ENCODE measurements around the gene HSD17B13.
"Not testable (repeated sequence)": the region's sequence is repeated elsewhere in the genome, so short reads cannot be mapped to it uniquely, and the experiment has no call there.

HSD17B13 gene

DNA sequence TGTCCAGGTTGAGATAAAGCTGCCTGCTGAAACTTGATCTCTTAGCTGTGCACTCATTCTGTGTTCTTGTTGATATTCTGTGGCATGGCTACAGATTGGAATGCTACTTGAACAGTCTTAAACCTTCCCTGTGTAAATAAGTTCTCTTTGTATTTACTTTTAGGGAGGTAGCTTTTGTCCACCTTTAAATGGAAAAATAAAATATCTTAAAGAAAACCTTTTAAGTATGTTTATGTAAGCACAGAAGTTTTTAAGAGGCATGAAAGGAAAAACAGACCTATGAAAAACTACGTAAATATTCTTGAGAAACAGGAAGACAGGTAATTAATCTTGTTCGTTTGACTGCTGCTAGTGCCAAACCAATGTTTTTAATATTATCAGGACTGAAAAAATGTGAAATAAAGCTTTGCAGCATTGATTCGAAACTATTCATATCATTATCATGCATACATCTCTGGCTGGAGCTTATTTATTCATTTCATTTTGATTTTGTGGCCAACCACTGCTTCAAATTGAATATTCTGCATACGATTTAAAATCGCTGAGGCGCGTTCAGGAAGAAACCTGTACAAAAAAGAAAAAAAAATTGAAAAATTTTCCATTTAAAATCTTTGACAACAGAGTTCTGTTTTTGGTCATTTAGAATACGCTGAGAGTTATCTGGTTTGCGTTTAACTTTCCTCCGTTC, 17.8 kb downstream of the HSD17B13 start:
- no peak for DNase-seq (ENCODE audit: low read depth)
- TF ChIP-seq, protein P1, sequence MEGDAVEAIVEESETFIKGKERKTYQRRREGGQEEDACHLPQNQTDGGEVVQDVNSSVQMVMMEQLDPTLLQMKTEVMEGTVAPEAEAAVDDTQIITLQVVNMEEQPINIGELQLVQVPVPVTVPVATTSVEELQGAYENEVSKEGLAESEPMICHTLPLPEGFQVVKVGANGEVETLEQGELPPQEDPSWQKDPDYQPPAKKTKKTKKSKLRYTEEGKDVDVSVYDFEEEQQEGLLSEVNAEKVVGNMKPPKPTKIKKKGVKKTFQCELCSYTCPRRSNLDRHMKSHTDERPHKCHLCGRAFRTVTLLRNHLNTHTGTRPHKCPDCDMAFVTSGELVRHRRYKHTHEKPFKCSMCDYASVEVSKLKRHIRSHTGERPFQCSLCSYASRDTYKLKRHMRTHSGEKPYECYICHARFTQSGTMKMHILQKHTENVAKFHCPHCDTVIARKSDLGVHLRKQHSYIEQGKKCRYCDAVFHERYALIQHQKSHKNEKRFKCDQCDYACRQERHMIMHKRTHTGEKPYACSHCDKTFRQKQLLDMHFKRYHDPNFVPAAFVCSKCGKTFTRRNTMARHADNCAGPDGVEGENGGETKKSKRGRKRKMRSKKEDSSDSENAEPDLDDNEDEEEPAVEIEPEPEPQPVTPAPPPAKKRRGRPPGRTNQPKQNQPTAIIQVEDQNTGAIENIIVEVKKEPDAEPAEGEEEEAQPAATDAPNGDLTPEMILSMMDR (IDR thresholded peaks at IDR 0.05; ENCODE audit: low read depth, low read length) = no peak
- TF ChIP-seq, protein P2, sequence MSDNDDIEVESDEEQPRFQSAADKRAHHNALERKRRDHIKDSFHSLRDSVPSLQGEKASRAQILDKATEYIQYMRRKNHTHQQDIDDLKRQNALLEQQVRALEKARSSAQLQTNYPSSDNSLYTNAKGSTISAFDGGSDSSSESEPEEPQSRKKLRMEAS (IDR thresholded peaks at IDR 0.05; ENCODE audit: low read depth, low read length) = no peak
- TF ChIP-seq MYC (IDR thresholded peaks at IDR 0.05; ENCODE audit: low read depth, low read length) (no peak), POLR2A (IDR thresholded peaks at IDR 0.05; ENCODE audit: extremely low read depth, insufficient read length) (no peak)
- no peak overlapping the region for H3K4me3 ChIP-seq (ENCODE audit: low read depth, low read length)

DNA sequence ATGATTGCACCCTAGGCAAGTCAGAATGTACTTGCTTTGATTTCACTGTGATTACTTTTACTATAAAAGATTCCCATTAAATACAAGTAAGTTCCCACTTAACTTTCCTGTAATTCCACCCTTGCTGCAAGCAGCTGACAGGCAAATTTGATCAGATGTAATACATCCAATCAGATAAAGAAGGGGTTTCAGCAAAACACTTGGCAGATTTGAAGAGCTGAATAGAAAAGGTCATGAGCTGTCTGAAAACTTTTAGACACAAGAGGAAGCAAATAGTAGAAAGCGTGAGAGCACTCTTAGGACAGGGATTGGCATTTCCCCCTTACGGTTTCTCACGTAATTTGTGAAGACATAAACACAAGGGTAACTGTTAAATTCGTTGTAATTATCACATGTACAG, 22.8 kb downstream of the HSD17B13 start:
- no peak overlapping the region for H3K4me3 ChIP-seq (ENCODE audit: low read depth, low read length)
- no peak for DNase-seq (ENCODE audit: low read depth)
- no peak for TF ChIP-seq MYC (IDR thresholded peaks at IDR 0.05; ENCODE audit: low read depth, low read length)
- TF ChIP-seq, protein P2 (IDR thresholded peaks at IDR 0.05; ENCODE audit: low read depth, low read length) = no peak
- TF ChIP-seq, protein P1 (IDR thresholded peaks at IDR 0.05; ENCODE audit: low read depth, low read length) = no peak
- TF ChIP-seq POLR2A (IDR thresholded peaks at IDR 0.05; ENCODE audit: extremely low read depth, insufficient read length) = no peak

DNA sequence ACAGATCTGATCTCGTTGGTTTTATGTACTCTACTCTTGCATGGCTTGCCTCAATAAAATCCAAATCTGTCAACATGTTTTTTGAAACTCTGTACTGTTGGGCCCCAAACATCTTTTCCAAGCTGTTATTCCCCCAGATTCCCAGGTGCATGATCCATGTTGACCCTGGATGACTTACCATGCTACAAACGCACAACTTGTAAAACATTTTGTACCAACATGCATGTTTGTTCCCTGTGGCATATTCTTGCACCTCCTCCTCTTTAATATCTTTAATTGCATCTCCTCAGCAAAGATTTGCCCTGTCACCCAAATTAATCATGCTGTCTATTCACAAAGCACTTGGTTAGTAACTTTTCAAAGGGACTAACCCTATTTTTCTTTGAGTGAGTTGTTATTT, 24.3 kb downstream of the HSD17B13 start:
- no peak for DNase-seq (ENCODE audit: low read depth)
- no peak overlapping the region for H3K4me3 ChIP-seq (ENCODE audit: low read depth, low read length)
- TF ChIP-seq POLR2A (IDR thresholded peaks at IDR 0.05; ENCODE audit: extremely low read depth, insufficient read length) (no peak), MYC (IDR thresholded peaks at IDR 0.05; ENCODE audit: low read depth, low read length) (no peak)
- TF ChIP-seq, protein P1 (IDR thresholded peaks at IDR 0.05; ENCODE audit: low read depth, low read length) = no peak
- TF ChIP-seq, protein P2 (IDR thresholded peaks at IDR 0.05; ENCODE audit: low read depth, low read length) = no peak

DNA sequence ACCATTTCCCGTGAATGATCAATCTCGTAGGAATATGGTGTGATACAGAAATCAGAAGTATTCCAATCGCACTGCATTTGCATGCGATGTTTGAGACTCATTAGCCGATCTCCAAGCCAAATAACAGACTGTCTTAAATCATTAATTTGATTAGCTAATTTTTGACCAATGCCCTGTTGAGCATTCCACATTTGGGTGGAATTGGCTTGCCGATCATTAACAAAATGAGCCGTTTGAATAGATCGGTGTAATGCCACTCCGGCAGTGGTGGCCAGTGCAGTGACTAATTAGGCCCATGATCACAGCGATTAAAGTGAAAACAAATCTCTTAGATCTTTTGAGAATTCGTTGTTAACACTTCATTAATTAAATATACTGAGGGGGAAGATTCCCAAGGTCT, 27.8 kb downstream of the HSD17B13 start:
- not testable (repeated sequence) for DNase-seq (ENCODE audit: low read depth)

DNA sequence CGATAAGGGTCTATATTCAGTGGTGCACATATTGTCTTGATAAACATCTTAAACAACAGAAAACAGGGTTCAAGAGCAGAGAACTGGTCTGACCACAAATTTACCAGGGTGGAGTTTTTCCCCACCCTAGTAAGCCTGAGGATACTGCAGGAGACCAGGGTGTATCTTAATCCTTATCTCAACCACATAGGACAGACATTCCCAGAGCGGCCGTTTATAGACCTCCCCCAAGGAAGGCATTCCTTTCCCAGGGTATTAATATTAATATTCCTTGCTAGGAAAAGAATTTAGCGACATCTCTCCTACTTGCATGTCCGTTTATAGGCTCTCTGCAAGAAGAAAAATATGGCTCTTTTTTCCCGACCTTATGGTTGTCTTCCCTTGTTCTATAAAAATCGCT, 28.8 kb downstream of the HSD17B13 start:
- H3K4me3 ChIP-seq (ENCODE audit: low read depth, low read length) = not testable (repeated sequence)

More for the DNA sequence above, 27.8 kb downstream of the HSD17B13 start:
- H3K4me3 ChIP-seq (ENCODE audit: low read depth, low read length) = not testable (repeated sequence)

DNA sequence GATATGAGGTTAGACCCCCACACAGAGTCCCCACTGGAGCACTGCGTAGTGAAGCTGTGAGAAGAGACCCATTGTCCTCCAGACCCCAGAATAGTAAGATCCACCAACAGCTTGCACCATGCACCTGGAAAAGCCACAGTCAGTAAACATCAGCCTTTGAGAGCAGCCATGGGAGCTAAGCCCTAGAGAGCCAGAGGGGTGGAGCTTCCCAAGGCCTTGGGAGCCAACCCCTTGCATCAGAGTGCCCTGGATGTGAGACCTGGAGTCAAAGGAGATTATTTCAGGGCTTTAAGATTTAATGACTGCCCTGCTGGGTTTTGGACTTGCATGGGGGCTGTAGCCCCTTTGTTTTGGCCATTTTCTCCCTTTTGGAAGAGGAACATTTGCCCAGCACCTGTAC, 35.7 kb downstream of the HSD17B13 start:
- TF ChIP-seq, protein P1 (IDR thresholded peaks at IDR 0.05; ENCODE audit: low read depth, low read length) = no peak
- TF ChIP-seq, protein P2 (IDR thresholded peaks at IDR 0.05; ENCODE audit: low read depth, low read length) = no peak
- TF ChIP-seq MYC (IDR thresholded peaks at IDR 0.05; ENCODE audit: low read depth, low read length) = no peak
- TF ChIP-seq POLR2A (IDR thresholded peaks at IDR 0.05; ENCODE audit: extremely low read depth, insufficient read length) = no peak
- no peak overlapping the region for H3K4me3 ChIP-seq (ENCODE audit: low read depth, low read length)
- no peak for DNase-seq (ENCODE audit: low read depth)

More for the DNA sequence above, 28.8 kb downstream of the HSD17B13 start:
- DNase-seq (ENCODE audit: low read depth) = not testable (repeated sequence)

DNA sequence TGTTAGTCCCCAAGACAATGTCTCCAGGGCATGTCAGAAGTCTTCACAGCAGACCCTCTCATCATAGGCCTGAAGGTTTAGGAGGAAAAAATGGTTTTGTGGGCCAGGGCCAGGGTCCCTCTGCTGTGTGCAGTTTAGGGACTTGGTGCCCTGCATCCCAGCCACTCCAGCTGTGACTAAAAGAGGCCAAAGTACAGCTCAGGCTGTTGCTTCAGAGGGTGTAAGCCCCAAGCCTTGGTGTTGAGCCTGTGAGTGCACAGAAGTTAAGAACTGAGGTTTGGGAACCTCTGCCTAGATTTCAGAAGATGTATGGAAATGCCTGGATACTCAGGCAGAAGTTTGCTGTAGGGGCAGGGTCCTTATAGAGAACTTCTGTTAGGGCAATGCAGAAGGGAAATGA, 38.4 kb downstream of the HSD17B13 start:
- not testable (repeated sequence) for H3K4me3 ChIP-seq (ENCODE audit: low read depth, low read length); DNase-seq (ENCODE audit: low read depth)
